ENCODE data around the gene HOXD13. TPM values are rescaled to one million over a fixed set of nuclear protein-coding genes. Genes with fewer than 3 reads are reported as not detected.

Gene HOXD13
- total RNA-seq, 1 donor from 2014 or later: not detected

Other genes with a start within 250 kb of the HOXD13 start
- 6.8 and 8.4 TPM in 2 replicates for gene LNPK, start 90.5 kb upstream of the HOXD13 start, total RNA-seq
- gene EVX2, start 8.8 kb upstream of the HOXD13 start, total RNA-seq: not detected in 2 replicates
- not detected in 2 replicates for gene HOXD12, start 7.1 kb downstream of the HOXD13 start, total RNA-seq
- 2.2 and 2.5 TPM in 2 replicates for gene HOXD11, start 14.6 kb downstream of the HOXD13 start, total RNA-seq
- gene HOXD10, start 24.1 kb downstream of the HOXD13 start, total RNA-seq: 1.3 and 2.0 TPM in 2 replicates
- gene HOXD9, start 30.0 kb downstream of the HOXD13 start, total RNA-seq: 4.7 and 7.6 TPM in 2 replicates
- 14.2 and 18.9 TPM in 2 replicates for gene HOXD8, start 37.0 kb downstream of the HOXD13 start, total RNA-seq
- 5.5 and 12.4 TPM in 2 replicates for gene HOXD4, start 58.8 kb downstream of the HOXD13 start, total RNA-seq
- 5.3 and 7.2 TPM in 2 replicates for gene HOXD3, start 64.6 kb downstream of the HOXD13 start, total RNA-seq
- gene HOXD1, start 95.9 kb downstream of the HOXD13 start, total RNA-seq: 19.0 and 38.6 TPM in 2 replicates
- gene MTX2, start 176.7 kb downstream of the HOXD13 start, total RNA-seq: 46.3 and 48.2 TPM in 2 replicates

Measured in glomerular endothelial cell (primary cell).